Liver (tissue), 9 donors: Measurements from ENCODE around the gene DIPK2A. TPM values are rescaled to one million over a fixed set of nuclear protein-coding genes. Genes with fewer than 3 reads are reported as not detected.

ENCODE experiments used
- DNase-seq: peaks from one replicate; pipeline ENCODE4 v3.0.0-alpha.2; 2017; ENCODE audit warnings: low spot score
- H3K27ac ChIP-seq, 2 donors: one replicate each; pipeline ENCODE4 v1.7.0; 2013; ENCODE audit warnings: inconsistent platforms in 2 of 2, low read length in 2 of 2, control low read depth in 1 of 2, low read depth in 1 of 2, mild to moderate bottlenecking in 1 of 2
- H3K27me3 ChIP-seq, 4 donors: one replicate each; pipeline versions ENCODE4 v1.6.1 to v1.7.0; 2013; ENCODE audit warnings: low read length in 3 of 4, inconsistent platforms in 1 of 4, mild to moderate bottlenecking in 1 of 4, moderate library complexity in 1 of 4; ENCODE audit not compliant: control insufficient read depth in 4 of 4, insufficient read depth in 4 of 4
- H3K36me3 ChIP-seq, 4 donors: one replicate each; pipeline versions ENCODE4 v1.6.1 to v1.7.0; 2013; ENCODE audit warnings: low read length in 3 of 4, mild to moderate bottlenecking in 3 of 4, low read depth in 1 of 4, moderate library complexity in 1 of 4; ENCODE audit not compliant: control insufficient read depth in 4 of 4, insufficient read depth in 3 of 4
- H3K4me1 ChIP-seq, 4 donors: one replicate each; pipeline versions ENCODE4 v1.6.1 to v1.7.0; 2013; ENCODE audit warnings: low read length in 3 of 4, mild to moderate bottlenecking in 3 of 4, moderate library complexity in 1 of 4; ENCODE audit not compliant: control insufficient read depth in 4 of 4, insufficient read depth in 4 of 4
- H3K4me3 ChIP-seq, 3 donors: one replicate each; pipeline versions ENCODE4 v1.6.1 to v1.7.0; 2013; ENCODE audit warnings: low read length in 3 of 3, control low read depth in 1 of 3, low read depth in 1 of 3, mild to moderate bottlenecking in 1 of 3
- H3K9ac ChIP-seq, 2 donors: one replicate each; pipeline ENCODE4 v1.7.0; 2013; ENCODE audit warnings: low read length in 2 of 2, mild to moderate bottlenecking in 2 of 2, moderate library complexity in 2 of 2, control low read depth in 1 of 2, low read depth in 1 of 2
- H3K9me3 ChIP-seq, 4 donors: one replicate each; pipeline versions ENCODE4 v1.6.1 to v1.7.0; 2013; ENCODE audit warnings: low read length in 3 of 4; ENCODE audit not compliant: control insufficient read depth in 4 of 4
- ATF3 ChIP-seq: IDR thresholded peaks from 2 replicates; pipeline ENCODE4 v1.6.1; 2016; ENCODE audit warnings: antibody characterized with exemption
- CTCF ChIP-seq: fragments of 150-350 bp; IDR thresholded peaks from 2 replicates; pipeline ENCODE4 v1.5.1; 2017; ENCODE audit warnings: improper control_type of control experiment, low read depth, low read length; ENCODE audit not compliant: missing input control
- EGR1 ChIP-seq, 2 donors: IDR thresholded peaks; 2 replicates each; pipeline ENCODE4 v1.6.1; 2016 to 2018; ENCODE audit warnings: antibody characterized with exemption in 2 of 2, low read depth in 2 of 2
- FOXA2 ChIP-seq: IDR thresholded peaks from 2 replicates; pipeline ENCODE4 v1.6.1; 2016; ENCODE audit warnings: antibody characterized with exemption
- GABPA ChIP-seq, 2 donors: IDR thresholded peaks in 1 of 2; conservative IDR thresholded peaks in 1 of 2; 2 replicates each; pipeline ENCODE4 v1.6.1; 2016; ENCODE audit warnings: antibody characterized with exemption in 2 of 2, mild to moderate bottlenecking in 1 of 2, moderate library complexity in 1 of 2
- HNF4A ChIP-seq, 2 donors: conservative IDR thresholded peaks; 2 replicates each; pipeline ENCODE4 v1.6.1; 2016; ENCODE audit warnings: antibody characterized with exemption in 2 of 2, mild to moderate bottlenecking in 2 of 2
- HNF4G ChIP-seq: IDR thresholded peaks from 2 replicates; pipeline ENCODE4 v1.6.1; 2016; ENCODE audit warnings: antibody characterized with exemption
- JUND ChIP-seq, 2 donors: IDR thresholded peaks; 2 replicates each; pipeline ENCODE4 v1.6.1; 2016; ENCODE audit warnings: antibody characterized with exemption in 2 of 2
- MAX ChIP-seq: IDR thresholded peaks from 2 replicates; pipeline ENCODE4 v1.6.1; 2016; ENCODE audit warnings: antibody characterized with exemption
- NR2F2 ChIP-seq: IDR thresholded peaks from 2 replicates; pipeline ENCODE4 v1.6.1; 2016; ENCODE audit warnings: antibody characterized with exemption
- RAD21 ChIP-seq, 2 donors: IDR thresholded peaks; 2 replicates each; pipeline ENCODE4 v1.6.1; 2016; ENCODE audit warnings: antibody characterized with exemption in 2 of 2, mild to moderate bottlenecking in 2 of 2
- REST ChIP-seq: IDR thresholded peaks from 2 replicates; pipeline ENCODE4 v1.6.1; 2016; ENCODE audit warnings: antibody characterized with exemption, mild to moderate bottlenecking
- RXRA ChIP-seq, 2 donors: IDR thresholded peaks; 2 replicates each; pipeline ENCODE4 v1.6.1; 2017 to 2018; ENCODE audit warnings: antibody characterized with exemption in 2 of 2, mild to moderate bottlenecking in 1 of 2
- SP1 ChIP-seq: IDR thresholded peaks from 2 replicates; pipeline ENCODE4 v1.6.1; 2018; ENCODE audit warnings: antibody characterized with exemption, mild to moderate bottlenecking
- TAF1 ChIP-seq: conservative IDR thresholded peaks from 2 replicates; pipeline ENCODE4 v1.6.1; 2016; ENCODE audit warnings: antibody characterized with exemption, mild to moderate bottlenecking
- YY1 ChIP-seq: IDR thresholded peaks from 2 replicates; pipeline ENCODE4 v1.6.1; 2016; ENCODE audit warnings: antibody characterized with exemption, mild to moderate bottlenecking
- ZBTB33 ChIP-seq: IDR thresholded peaks from 2 replicates; pipeline ENCODE4 v1.6.1; 2016; ENCODE audit warnings: antibody characterized with exemption
- WGBS: extraction: QIAGEN DNeasy Blood & Tissue Kit; methylation state at CpG from one replicate; pipeline ENCODE4 v1.1.7; 2013; 5-methylcytosine and 5-hydroxymethylcytosine counted together
- polyA plus RNA-seq, 2 donors: library from polyadenylated mRNA; stranded (reverse) in 1 of 2; unstranded in 1 of 2; fragments of 200-250 nt in 1 of 2; fragments of >200 nt in 1 of 2; fragmentation: Nextera tagmentation in 1 of 2; extraction: Ambion mirVana in 1 of 2; gene quantifications; one replicate each; pipeline versions ENCODE4 v1.2.1 to v1.2.3, GENCODE V29; 2013 to 2015
- total RNA-seq, 2 donors: library from RNA; depleted of rRNA; stranded (reverse); fragments of >200 nt; gene quantifications; one replicate each; pipeline ENCODE4 v1.2.3, GENCODE V29; 2014
- donor health status: healthy.
- donor health status: healthy.
- donor health status: healthy.
- donor health status: healthy.
- donor health status: healthy.

Gene DIPK2A
- total and polyA plus RNA-seq, 4 donors: 4.6 to 81.1 (median 23.4) TPM

- no peak for TF ChIP-seq ZBTB33
- TF ChIP-seq JUND (IDR thresholded peaks at IDR 0.05): no peak
- no peak for TF ChIP-seq NR2F2
- TF ChIP-seq RAD21 (IDR thresholded peaks at IDR 0.05): peak; percentile 72 to 79
- peak; percentile 51 for TF ChIP-seq CTCF
- no peaks in the 10 kb centered on the region for H3K9me3 ChIP-seq
- peaks cover 0 to 1% (median 0%) of the 10 kb centered on the region in 4 donors for H3K36me3 ChIP-seq
- no peak overlapping the region for H3K27ac ChIP-seq
- 40% methylated on average over 3 of the region's 3 CpGs for WGBS
- peak overlapping the region in 1 of 2 donors; percentile 59 for H3K9ac ChIP-seq
- peaks cover 2 to 28% (median 12%) of the 10 kb centered on the region in 4 donors for H3K4me1 ChIP-seq
- DNase-seq: no peak
- H3K27me3 ChIP-seq: no peaks in the 10 kb centered on the region
- no peak overlapping the region for H3K4me3 ChIP-seq
Observed at GRCh38 chr3:143975554-143976152, 4.0 kb downstream of the DIPK2A start.

GRCh38 chr3:143977341-143978262 lies 6.0 kb downstream of the DIPK2A start:
- 66% methylated on average over 4 of the region's 4 CpGs for WGBS
- Histone ChIP-seq H3K4me1 (peaks cover 2 to 25% (median 12%) of the 10 kb centered on the region in 4 donors), H3K27me3 (no peaks in the 10 kb centered on the region), H3K36me3 (no peaks in the 10 kb centered on the region), H3K9ac (no peak overlapping the region), H3K4me3 (no peak overlapping the region), H3K9me3 (no peaks in the 10 kb centered on the region), H3K27ac (no peak overlapping the region)
- DNase-seq: no peak
- TF ChIP-seq CTCF: no peak
- no peak for TF ChIP-seq TAF1
- TF ChIP-seq EGR1 (IDR thresholded peaks at IDR 0.05; ENCODE audit: low read depth in 2 of 2): no peak
- no peak for TF ChIP-seq FOXA2
- no peak for TF ChIP-seq HNF4G
- no peak for TF ChIP-seq NR2F2
- no peak for TF ChIP-seq GABPA (IDR thresholded peaks at IDR 0.05 in 1 of 2, conservative IDR thresholded peaks at IDR 0.05 in 1 of 2)
- no peak for TF ChIP-seq JUND (IDR thresholded peaks at IDR 0.05)
- TF ChIP-seq ZBTB33: no peak
- no peak for TF ChIP-seq REST
- TF ChIP-seq MAX: no peak
- TF ChIP-seq RAD21 (IDR thresholded peaks at IDR 0.05): no peak
- TF ChIP-seq YY1: no peak
- TF ChIP-seq HNF4A (conservative IDR thresholded peaks at IDR 0.05): no peak
- no peak for TF ChIP-seq SP1
- TF ChIP-seq RXRA (IDR thresholded peaks at IDR 0.05): no peak
- no peak for TF ChIP-seq ATF3
